ENCODE results near the gene EYA4.

Gene EYA4

GRCh38 chr6:133404728-133405127 is 163.6 kb downstream of the EYA4 start:
- no peak for DNase-seq

DNA sequence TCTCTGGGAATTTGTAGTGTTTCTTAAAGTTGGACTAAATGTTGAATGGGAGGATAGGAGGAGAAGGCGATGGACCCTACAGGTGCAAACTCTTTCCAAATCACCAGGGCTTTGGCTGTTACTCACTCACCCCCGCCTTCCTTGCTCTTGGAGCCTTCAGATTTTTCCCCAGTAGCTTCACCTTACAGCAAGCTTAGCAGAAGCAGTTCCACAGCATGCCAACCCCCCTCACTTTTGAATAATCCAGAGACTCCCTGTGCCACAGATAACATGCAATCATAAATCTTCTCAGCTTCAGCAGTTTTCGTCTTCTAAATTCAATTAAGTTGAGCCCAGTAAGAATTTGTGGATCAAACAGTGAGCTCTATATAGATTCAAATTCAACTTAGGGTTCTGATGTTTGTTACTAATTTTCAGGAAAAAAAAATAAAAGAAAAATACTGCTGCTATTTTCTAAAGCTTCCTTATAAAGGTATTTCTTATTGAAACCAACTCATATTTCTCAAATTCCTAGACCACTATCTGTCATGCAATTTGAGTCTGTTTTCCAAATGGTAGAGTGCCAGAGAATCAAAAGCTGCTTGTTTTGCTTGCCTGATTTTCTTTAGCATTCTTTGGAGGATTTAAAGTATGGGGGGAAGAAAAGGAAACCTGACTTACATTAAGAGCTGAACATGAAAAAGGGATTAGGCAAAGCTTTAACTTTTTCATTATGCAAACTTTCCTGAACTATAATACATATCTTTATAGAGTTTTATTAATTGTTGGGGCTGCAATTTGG is 166.4 kb downstream of the EYA4 start:
- DNase-seq: no peak

- DNase-seq: peak in 1 of 2 experiments; percentile 23
Observed at GRCh38 chr6:133408132-133408531, 167.0 kb downstream of the EYA4 start.

DNA sequence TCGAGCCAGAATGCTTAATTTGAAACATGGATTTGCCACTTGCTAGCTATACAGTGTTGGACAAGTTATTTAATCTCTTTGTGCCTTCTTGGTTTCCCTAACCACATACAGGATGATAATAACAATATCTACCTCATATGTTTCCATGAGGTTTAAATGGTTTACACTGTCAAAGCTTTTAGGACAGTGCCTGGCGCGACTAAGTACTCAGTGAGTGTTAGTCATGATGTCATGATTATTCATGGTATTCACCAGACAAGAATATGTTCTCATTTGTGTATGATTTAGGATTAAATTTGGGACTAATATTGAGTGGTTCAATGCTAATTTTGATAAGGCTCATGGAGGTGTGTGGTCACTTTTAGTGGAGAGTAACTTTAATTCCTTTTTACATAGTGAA is 167.4 kb downstream of the EYA4 start:
- no peak for DNase-seq

DNA sequence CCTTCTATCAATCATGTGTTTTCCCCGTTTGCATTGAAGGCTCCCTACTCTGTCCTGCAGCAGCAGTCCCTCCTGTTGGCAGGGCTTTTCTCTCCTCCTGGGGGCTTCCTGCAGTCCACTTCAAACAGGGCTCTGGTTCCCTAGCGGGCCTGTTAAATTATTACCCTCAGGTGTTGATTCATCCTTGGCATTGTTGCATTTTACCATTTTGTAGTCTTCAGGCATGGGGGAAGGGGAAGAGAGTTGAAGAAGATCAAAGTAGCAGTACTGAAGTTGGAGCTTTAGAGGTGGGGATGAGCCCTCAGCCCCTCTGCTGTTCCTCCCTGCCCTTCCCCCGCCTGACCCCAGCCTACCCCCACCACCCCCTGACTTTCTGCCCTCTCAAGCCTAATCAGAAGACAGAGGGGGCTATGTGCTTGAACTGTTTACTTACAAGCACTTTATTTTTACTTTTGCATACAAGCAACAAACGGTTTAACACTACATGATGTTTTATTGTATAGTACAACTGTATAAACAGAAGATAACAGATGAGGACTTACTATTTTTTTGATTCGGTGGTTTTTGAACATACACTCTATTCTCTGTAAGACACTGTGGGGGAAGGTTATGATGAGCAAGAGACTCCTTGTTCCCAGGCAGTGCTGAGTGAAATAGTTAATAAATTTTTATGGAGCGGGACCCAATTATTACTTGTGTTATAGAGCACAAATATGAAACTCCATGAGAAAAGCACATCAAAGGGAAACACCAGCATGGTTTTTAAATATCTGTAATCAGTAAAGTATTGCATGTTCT is 169.7 kb downstream of the EYA4 start:
- DNase-seq: no peak

GRCh38 chr6:133411757-133412156 is 170.6 kb downstream of the EYA4 start:
- DNase-seq: no peak

DNA sequence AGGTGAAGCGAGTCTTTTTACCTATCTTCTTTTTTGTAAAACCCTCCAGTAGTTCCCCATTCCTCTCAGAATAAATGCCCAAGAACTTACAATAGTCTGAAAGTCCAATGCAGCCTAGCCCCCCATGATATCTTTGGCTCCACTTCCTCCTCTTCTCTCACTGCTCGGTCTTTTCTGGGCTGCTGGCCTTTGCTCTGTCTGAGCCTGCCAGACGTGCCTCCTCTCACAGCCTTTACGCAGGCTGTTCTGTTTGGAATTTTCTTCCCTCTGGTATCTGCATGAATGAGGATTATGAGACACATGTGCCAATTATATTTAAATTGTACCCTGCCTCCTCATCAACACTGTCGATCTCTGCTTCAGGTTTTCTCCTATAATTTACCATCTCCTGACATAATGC is 174.1 kb downstream of the EYA4 start:
- no peak for DNase-seq

- DNase-seq: no peak
Observed at GRCh38 chr6:133418108-133418507, 177.0 kb downstream of the EYA4 start.

GRCh38 chr6:133423242-133423641 is 182.1 kb downstream of the EYA4 start:
- DNase-seq: no peak

- no peak for DNase-seq
Observed at GRCh38 chr6:133424359-133424758, 183.2 kb downstream of the EYA4 start.

DNA sequence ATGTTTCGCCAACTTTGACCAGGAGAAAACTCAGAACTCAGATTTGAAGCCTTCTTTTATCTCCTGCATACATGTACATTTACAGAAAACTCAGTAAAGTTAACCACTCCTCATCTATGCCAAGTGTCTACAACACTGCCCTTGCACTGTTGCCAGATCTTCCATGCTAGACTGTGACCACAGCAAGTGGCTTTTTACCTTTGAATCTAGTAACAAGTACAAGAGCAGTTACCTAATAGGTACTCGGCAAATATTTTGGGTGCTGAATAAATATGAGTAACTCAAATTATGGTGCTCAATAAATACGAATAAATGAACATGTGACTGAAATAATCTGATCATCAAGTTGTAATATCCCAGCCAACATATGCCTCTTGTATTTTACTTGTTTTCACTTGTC is 184.9 kb downstream of the EYA4 start:
- DNase-seq: no peak

DNA sequence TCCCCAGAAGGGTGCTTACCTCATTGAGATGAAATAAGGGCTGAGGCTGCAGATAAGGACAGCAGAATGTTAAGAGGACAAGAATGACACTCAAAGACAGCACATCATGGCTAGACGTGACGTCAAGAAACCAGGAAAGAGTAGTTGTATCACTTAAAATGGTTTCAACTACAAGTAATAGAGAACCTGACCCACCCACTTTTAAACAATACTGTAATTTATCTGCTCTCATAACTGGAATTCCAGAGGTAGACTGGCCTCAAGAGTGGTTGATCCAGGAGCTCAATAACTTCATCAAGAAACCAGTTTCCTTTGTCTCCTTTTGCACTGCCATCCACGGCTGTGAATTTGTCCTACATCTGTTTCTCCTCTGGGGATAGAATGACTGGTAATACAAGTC is 187.1 kb downstream of the EYA4 start:
- no peak for DNase-seq

DNA sequence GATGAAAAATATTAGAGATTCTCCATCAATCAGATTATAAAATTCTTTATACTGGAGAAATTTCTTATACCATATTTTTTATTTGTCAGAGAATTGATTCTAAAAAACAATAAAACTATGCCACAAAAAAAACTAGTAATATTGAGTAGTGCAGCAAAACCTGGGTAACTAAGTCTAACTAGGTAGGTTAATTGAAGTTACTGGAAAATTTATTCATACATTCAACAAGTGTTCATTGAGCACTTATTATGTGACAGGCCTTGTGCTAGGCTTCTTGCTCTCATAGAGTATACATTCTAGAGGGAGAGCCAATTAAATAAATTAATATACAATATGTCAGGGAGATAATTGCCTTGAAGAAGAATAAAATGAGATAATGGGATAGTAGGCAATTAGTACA is 189.4 kb downstream of the EYA4 start:
- DNase-seq: no peak

- DNase-seq: no peak
Observed at GRCh38 chr6:133431031-133431430, 189.9 kb downstream of the EYA4 start.

GRCh38 chr6:133432021-133432989 is 191.1 kb downstream of the EYA4 start:
- peak in 1 of 2 experiments; percentile 65 for DNase-seq

DNA sequence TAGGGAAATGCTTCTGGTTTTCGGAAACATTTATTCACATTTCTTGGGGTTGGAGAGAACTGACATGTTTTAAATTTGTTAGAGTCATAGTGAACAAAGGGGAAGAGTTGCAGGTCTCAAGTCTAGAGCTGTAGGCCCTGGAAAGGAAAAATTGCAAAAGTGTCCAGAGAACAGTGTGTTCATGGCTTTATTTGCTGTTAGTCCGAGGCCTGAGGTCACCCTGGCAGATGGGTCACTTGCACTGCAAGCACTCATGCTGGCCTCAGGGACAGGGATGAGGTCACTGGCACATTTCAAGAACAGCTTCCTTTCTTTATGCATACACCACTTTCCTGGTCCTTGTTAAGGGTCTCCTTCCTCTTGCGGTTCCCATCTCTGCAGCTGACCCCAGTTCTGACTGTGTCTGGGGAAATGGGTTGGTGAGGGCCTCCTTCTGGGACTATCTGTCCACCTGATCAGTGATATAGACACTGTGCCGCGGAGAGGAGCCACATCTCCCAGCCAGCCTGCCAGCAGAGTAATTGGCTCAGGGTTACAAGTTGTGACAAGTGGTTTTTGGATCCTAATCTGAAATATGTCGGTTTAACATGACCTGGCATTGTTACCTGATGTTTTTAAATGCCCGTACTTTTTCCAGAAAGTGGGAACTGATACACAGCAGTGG is 194.0 kb downstream of the EYA4 start:
- peak in 1 of 2 experiments; percentile 10 for DNase-seq

GRCh38 chr6:133436652-133437051 is 195.5 kb downstream of the EYA4 start:
- DNase-seq: no peak

- no peak for DNase-seq
Observed at GRCh38 chr6:133441491-133441890, 200.3 kb downstream of the EYA4 start.

DNA sequence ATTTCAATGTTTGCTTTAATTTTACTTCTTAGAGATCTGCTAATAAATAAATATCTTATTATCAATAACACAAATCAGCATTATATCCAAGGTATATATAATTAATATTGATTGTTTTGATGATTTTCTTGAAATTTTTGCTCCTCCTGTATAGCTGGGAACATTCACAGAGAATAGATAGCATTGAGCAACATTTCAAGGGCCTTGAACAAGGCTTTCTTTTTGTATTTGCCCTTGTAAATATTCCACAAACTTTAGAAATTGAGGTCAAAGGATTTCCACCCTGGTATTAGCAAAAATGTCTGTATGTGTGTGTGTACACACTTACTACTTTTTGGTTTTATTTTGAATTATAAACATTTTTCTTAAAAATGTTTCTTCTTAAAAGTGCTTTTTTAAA is 205.6 kb downstream of the EYA4 start:
- DNase-seq: no peak

DNA sequence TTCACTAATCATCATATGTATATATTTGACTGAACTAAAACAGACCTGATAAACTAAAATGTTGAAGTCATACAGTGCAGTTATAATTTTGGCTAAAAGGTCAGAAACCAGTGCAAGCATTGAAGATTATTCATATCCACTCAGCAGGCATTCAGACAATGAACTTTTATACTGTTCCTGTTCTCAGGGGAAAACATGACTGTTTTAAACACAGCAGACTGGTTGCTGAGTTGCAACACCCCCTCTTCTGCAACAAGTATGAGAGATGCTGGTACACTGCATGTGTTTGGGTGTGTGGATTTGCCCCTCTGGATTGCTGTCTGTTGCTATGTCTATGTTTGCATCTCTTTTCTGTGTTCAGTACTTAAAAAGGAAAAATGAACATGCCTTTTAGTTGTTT is 206.8 kb downstream of the EYA4 start:
- no peak for DNase-seq

GRCh38 chr6:133456439-133456838 is 215.3 kb downstream of the EYA4 start:
- no peak for DNase-seq

DNA sequence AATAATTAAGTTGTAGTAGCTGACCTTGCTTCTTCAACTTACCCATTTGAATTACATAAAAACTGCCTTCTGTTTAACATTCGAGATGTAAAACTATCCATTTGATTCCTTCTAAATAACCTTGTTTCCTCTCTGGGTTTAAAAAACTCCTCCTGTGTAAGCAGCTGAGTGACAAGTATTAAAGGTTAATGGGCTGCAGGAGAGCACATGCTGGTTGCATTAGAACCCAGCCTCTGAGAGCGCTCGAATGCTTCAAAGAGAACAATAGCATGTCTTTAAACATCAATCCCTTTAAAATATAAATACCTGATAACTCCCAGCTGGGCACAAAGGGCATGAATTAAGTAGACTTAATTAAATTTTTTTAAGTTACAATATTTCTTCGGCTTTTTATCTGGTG is 215.8 kb downstream of the EYA4 start:
- DNase-seq: no peak

- peak; percentile 20 to 78 for DNase-seq
Observed at GRCh38 chr6:133460101-133460500, 218.9 kb downstream of the EYA4 start.

Data from NCI-H446 (cell line).